K562 (cell line): ENCODE measurements around the gene EXOC2. TPM values are rescaled to one million over a fixed set of nuclear protein-coding genes. Genes with fewer than 3 reads are reported as not detected.

ENCODE experiments used
- ATAC-seq: fragments of 200-7000 bp; cut with Tn5 transposase; 3 replicates; pipeline ENCODE4 v1.9.1; 2020; ENCODE audit warnings: moderate library complexity
- BruUV-seq: library from RNA; stranded (reverse); fragments of 400-500 nt; replicated peaks from 2 replicates; lab custom pipeline; 2021; lab: Mats Ljungman, UMichigan
- CTCF ChIA-PET: fragments of 300-600 bp; formaldehyde crosslinking; extraction: SDS; loops from one replicate; lab custom pipeline; 2021; ENCODE audit warnings: low intra/inter-chr PET ratio; lab: Yijun Ruan, JAX
- POLR2A ChIA-PET: fragments of 300-600, 350-650 bp; sonication (Branson Sonifier 250); formaldehyde crosslinking; extraction: SDS; loops from one replicate; lab custom pipeline; 2021; ENCODE audit warnings: antibody characterized with exemption, inconsistent platforms; lab: Yijun Ruan, JAX
- DNase-seq, 4 experiments: peaks; one replicate each; pipeline versions ENCODE4 v3.0.0 to v3.0.0-alpha.2; 2011 to 2018; ENCODE audit warnings: low spot score in 3 of 4, mixed read lengths in 3 of 4; ENCODE audit errors: extremely low read depth in 1 of 4
- FAIRE-seq: peaks from 2 replicates; lab custom pipeline; 2011; peaks lifted over from hg19 to GRCh38; lab: Jason Lieb, UNC
- H2AFZ ChIP-seq: 2 replicates; pipeline ENCODE4 v1.6.0; 2011; ENCODE audit warnings: low read depth, low read length, control low read depth, inconsistent platforms
- H3K27ac ChIP-seq: fragments of 200-600 bp; 3 replicates; pipeline ENCODE4 v1.8.0; 2011; ENCODE audit warnings: low read depth, mild to moderate bottlenecking, control low read depth, inconsistent platforms, low read length, moderate library complexity, mixed read lengths; ENCODE audit errors: extremely low read depth
- H3K27me3 ChIP-seq, 2 experiments: fragments of 300-600 bp in 1 of 2; 2 replicates in 1 of 2; 3 replicates in 1 of 2; pipeline versions ENCODE4 v1.6.0 to v1.8.0; 2011; ENCODE audit warnings: inconsistent platforms in 2 of 2, low read length in 2 of 2, mild to moderate bottlenecking in 1 of 2, mixed read lengths in 1 of 2, moderate library complexity in 1 of 2; ENCODE audit not compliant: control insufficient read depth in 2 of 2, insufficient read depth in 2 of 2
- H3K36me3 ChIP-seq: fragments of 300-600 bp; 3 replicates; pipeline ENCODE4 v1.8.0; 2011; ENCODE audit warnings: mild to moderate bottlenecking, low read length, inconsistent platforms; ENCODE audit not compliant: control insufficient read depth, insufficient read depth
- H3K4me1 ChIP-seq, 2 experiments: fragments of 200-600 bp in 1 of 2; replicated peaks in 1 of 2; 2 replicates in 1 of 2; 3 replicates in 1 of 2; pipeline versions ENCODE4 v1.5.1 to v1.8.0; 2011; ENCODE audit warnings: inconsistent platforms in 2 of 2, low read length in 2 of 2, mild to moderate bottlenecking in 1 of 2, mixed read lengths in 1 of 2, moderate library complexity in 1 of 2; ENCODE audit not compliant: control insufficient read depth in 2 of 2, insufficient read depth in 2 of 2
- H3K4me2 ChIP-seq: 2 replicates; pipeline ENCODE4 v1.6.1; 2011; ENCODE audit warnings: low read length, control low read depth, inconsistent platforms, mixed read lengths; ENCODE audit not compliant: insufficient read depth
- H3K4me3 ChIP-seq: fragments of 200-600 bp; sonication (generic), shearing (Covaris generic); 2 replicates; pipeline ENCODE4 v1.5.1; 2016; ENCODE audit warnings: control low read depth, inconsistent platforms
- H3K79me2 ChIP-seq: fragments of 200-600 bp; 3 replicates; pipeline ENCODE4 v1.8.0; 2011; ENCODE audit warnings: low read length, inconsistent platforms; ENCODE audit not compliant: control insufficient read depth, insufficient read depth
- H3K9ac ChIP-seq, 2 experiments: 2 replicates each; pipeline versions ENCODE4 v1.6.0 to v1.6.1; 2011; ENCODE audit warnings: low read depth in 2 of 2, low read length in 2 of 2, control low read depth in 1 of 2, inconsistent platforms in 1 of 2, mild to moderate bottlenecking in 1 of 2, mixed read lengths in 1 of 2; ENCODE audit not compliant: insufficient read depth in 1 of 2
- H3K9me1 ChIP-seq: one replicate; pipeline ENCODE4 v1.6.0; 2011; ENCODE audit warnings: inconsistent platforms, mild to moderate bottlenecking, low read length, moderate library complexity; ENCODE audit not compliant: control insufficient read depth, insufficient read depth
- H3K9me3 ChIP-seq: replicated peaks from 2 replicates; pipeline ENCODE4 v1.5.1; 2011; ENCODE audit warnings: low read depth, low read length, inconsistent platforms; ENCODE audit not compliant: control insufficient read depth, insufficient read depth
- H4K20me1 ChIP-seq: replicated peaks from 2 replicates; pipeline ENCODE4 v1.6.1; 2011; ENCODE audit warnings: low read length, inconsistent platforms, mixed read lengths; ENCODE audit not compliant: control insufficient read depth, insufficient read depth
- CHCHD3 ChIP-seq: fragments of 250-450 bp; sonication (Bioruptor Pico); IDR thresholded peaks from 2 replicates; pipeline ENCODE4 v2.1.2; 2022; ENCODE audit warnings: mild to moderate bottlenecking
- ETV6 ChIP-seq, 3 experiments: fragments of 150-350 bp in 1 of 3; sonication (generic) in 1 of 3; formaldehyde crosslinking in 1 of 3; IDR thresholded peaks; 2 replicates each; pipeline versions ENCODE4 v1.6.1 to v1.8.0; 2014 to 2022; ENCODE audit warnings: borderline replicate concordance in 2 of 3, low read depth in 2 of 3, antibody characterized with exemption in 1 of 3, low read length in 1 of 3, mild to moderate bottlenecking in 1 of 3, missing genetic modification reagents in 1 of 3
- HDAC1 ChIP-seq, 2 experiments: fragments of 450-650 bp; IDR thresholded peaks; 2 replicates each; pipeline ENCODE4 v1.6.1; 2016 to 2017; ENCODE audit warnings: inconsistent platforms in 1 of 2, mild to moderate bottlenecking in 1 of 2, moderate library complexity in 1 of 2
- RBM34 ChIP-seq: fragments of 200-400 bp; formaldehyde crosslinking; IDR thresholded peaks from 2 replicates; pipeline ENCODE4 v1.6.1; 2018; ENCODE audit warnings: low read length, borderline replicate concordance; ENCODE audit not compliant: insufficient read depth
- SFPQ ChIP-seq: fragments of 200-400 bp; formaldehyde crosslinking; IDR thresholded peaks from 2 replicates; pipeline ENCODE4 v1.6.1; 2017; ENCODE audit warnings: mild to moderate bottlenecking, low read depth, low read length, moderate library complexity
- TAF9B ChIP-seq: fragments of 450-650 bp; IDR thresholded peaks from 2 replicates; pipeline ENCODE4 v1.6.1; 2018; ENCODE audit warnings: mild to moderate bottlenecking; ENCODE audit not compliant: partially characterized antibody
- TFAM ChIP-seq: fragments of 250-450 bp; sonication (Bioruptor Pico); conservative IDR thresholded peaks from 2 replicates; pipeline ENCODE4 v1.5.0; 2021; ENCODE audit warnings: mild to moderate bottlenecking, moderate library complexity
- ZNF398 ChIP-seq: fragments of 250-450 bp; sonication (Bioruptor Pico); IDR thresholded peaks from 2 replicates; pipeline ENCODE4 v1.8.0; 2021; ENCODE audit warnings: moderate library complexity, mild to moderate bottlenecking, inconsistent platforms
- WGBS: fragments of 100-300 bp; shearing (Covaris generic); methylation state at CpG from one replicate; pipeline ENCODE4 v1.1.6; 2016; ENCODE audit warnings: low coverage, mixed read lengths; ENCODE audit not compliant: insufficient coverage; ENCODE audit errors: missing lambda C conversion rate; 5-methylcytosine and 5-hydroxymethylcytosine counted together
- in situ Hi-C: fragments of 300-500 bp; cut with MboI; formaldehyde crosslinking; loops from 4 replicates; pipeline ENCODE4 v1.15.0; 2018; ENCODE audit warnings: inconsistent platforms, mixed read lengths
- intact Hi-C: fragments of 100-400 bp; cut with micrococcal nuclease; formaldehyde crosslinking; loops from 2 replicates; pipeline ENCODE4 v1.14.2; 2022
- polyA plus RNA-seq, 8 experiments: library from polyadenylated mRNA; depleted of rRNA in 4 of 8; stranded (reverse) in 5 of 8; unstranded in 3 of 8; fragments of >200 nt; fragmentation: Nextera tagmentation in 2 of 8; fragmentation: Illumina TruSeq in 1 of 8; extraction: Ambion mirVana in 2 of 8; extraction: Trizol in 1 of 8; gene quantifications; 2 replicates each; pipeline versions ENCODE4 v1.2.1 to v1.2.3, GENCODE V29; 2011 to 2014; ENCODE audit warnings: inconsistent platforms in 1 of 8, missing spikeins in 1 of 8
- total RNA-seq, 7 experiments: library from RNA; depleted of rRNA in 6 of 7; stranded (reverse); fragments of >200 nt in 6 of 7; fragmentation: Illumina TruSeq in 2 of 7; extraction: Trizol in 2 of 7; gene quantifications; 2 replicates each; pipeline versions ENCODE4 v1.2.1 to v1.2.3, GENCODE V29; 2011 to 2021; ENCODE audit warnings: low replicate concordance in 1 of 7
- TF ChIP-seq, protein P1 (sequence below), 2 experiments: fragments of 200-800 bp in 1 of 2; sonication (Bioruptor generic) in 1 of 2; sonication (generic) in 1 of 2; formaldehyde crosslinking in 1 of 2; IDR thresholded peaks in 1 of 2; conservative IDR thresholded peaks in 1 of 2; 2 replicates each; pipeline versions ENCODE4 v1.5.0 to v1.6.1; 2016 to 2020; ENCODE audit warnings: missing compliant biosample characterization in 1 of 2, missing genetic modification characterization in 1 of 2, missing genetic modification reagents in 1 of 2
- TF ChIP-seq, protein P2 (sequence below): sonication (generic); formaldehyde crosslinking; IDR thresholded peaks from 2 replicates; pipeline ENCODE4 v1.8.1; 2022; ENCODE audit warnings: missing genetic modification reagents

EXOC2 gene
- total and polyA plus RNA-seq, 9 of the 15 experiments (the other 6 are each of a cell fraction or from before 2014, with no cell fraction given), result 12.2 to 30.2 (median 24.2) TPM

DNA sequence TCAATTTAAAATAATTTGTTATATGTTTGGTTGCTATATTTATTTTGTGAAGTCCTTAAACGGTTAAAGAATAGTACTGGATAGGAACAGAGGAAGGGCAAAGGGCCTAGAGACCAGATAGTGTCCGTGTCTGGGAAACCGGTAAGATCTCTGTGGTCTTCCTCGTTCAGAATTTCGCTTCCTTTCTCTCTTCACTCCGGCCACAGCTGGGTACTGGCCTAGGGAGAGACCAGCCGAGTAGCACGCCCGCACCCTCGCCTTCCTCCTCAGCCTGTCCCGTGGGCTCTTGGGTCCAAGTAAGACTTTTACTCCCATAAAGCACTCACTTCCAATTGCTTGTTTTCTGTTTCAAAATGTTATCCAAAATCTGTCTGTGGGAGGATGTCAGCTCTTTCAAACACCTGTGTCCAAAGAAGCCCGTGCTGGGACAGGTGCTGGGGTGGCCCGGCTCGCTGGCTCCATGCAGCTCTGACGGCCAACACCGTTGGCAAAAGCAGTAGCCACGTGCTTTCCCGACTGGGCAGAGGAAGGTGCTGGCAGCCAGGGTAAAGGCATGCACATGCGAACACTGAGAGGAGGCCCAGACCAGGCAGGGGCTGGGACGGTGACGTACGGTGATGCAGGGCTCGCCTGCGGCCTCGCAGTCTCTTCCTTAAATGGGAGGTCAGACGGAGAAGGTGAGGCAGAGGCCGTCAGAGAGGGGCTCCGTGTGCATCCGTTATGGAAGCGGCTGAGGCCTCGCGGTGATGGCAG is 189.2 kb downstream of the EXOC2 start:
- Histone ChIP-seq H3K9me1 (no peaks in the 10 kb centered on the region), H3K79me2 (no peaks in the 10 kb centered on the region), H3K9ac (peak overlapping the region in 1 of 2 experiments; percentile 22; a peak in 1 of 4 replicates), H4K20me1 (no peaks in the 10 kb centered on the region), H2AFZ (no peak overlapping the region), H3K9me3 (no peaks in the 10 kb centered on the region), H3K36me3 (no peaks in the 10 kb centered on the region; the same call in 2 of the 3 replicates), H3K27me3 (no peaks in the 10 kb centered on the region), H3K27ac (no peak overlapping the region), H3K4me2 (no peak overlapping the region), H3K4me3 (no peak overlapping the region), H3K4me1 (peaks cover 0 to 8% of the 10 kb centered on the region in 2 experiments; a peak in 1 of 5 replicates)
- in situ Hi-C loops (no loop called here), intact Hi-C loops (no loop called here)
- ATAC-seq (no peak; the same call in 2 of the 3 replicates), DNase-seq (no peak), FAIRE-seq (no peak)
- BruUV-seq, result no TSS peak
- ChIA-PET POLR2A (interaction anchor here (1.2 kb wide), 1 partner anchor 21 kb away, joined by 3 read pairs; no protein-coding TSS in a partner anchor), CTCF (no interaction called here)
- WGBS, result 71% methylated on average over 27 of the region's 32 CpGs
- TF ChIP-seq, protein P1, sequence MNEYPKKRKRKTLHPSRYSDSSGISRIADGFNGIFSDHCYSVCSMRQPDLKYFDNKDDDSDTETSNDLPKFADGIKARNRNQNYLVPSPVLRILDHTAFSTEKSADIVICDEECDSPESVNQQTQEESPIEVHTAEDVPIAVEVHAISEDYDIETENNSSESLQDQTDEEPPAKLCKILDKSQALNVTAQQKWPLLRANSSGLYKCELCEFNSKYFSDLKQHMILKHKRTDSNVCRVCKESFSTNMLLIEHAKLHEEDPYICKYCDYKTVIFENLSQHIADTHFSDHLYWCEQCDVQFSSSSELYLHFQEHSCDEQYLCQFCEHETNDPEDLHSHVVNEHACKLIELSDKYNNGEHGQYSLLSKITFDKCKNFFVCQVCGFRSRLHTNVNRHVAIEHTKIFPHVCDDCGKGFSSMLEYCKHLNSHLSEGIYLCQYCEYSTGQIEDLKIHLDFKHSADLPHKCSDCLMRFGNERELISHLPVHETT (CRISPR knock-in tag; conservative IDR thresholded peaks at IDR 0.05 in 1 of 2, IDR thresholded peaks at IDR 0.05 in 1 of 2), result no peak
- TF ChIP-seq TFAM (CRISPR knock-in tag), result no peak
- no peak for TF ChIP-seq SFPQ
- no peak for TF ChIP-seq ETV6 (IDR thresholded peaks at IDR 0.05; ENCODE audit: borderline replicate concordance in 1 of 2, low read depth in 2 of 2, low read length in 1 of 2)
- TF ChIP-seq ETV6 (CRISPR knock-in tag; IDR thresholded peaks at IDR 0.05; ENCODE audit: borderline replicate concordance), result no peak
- no peak for TF ChIP-seq HDAC1 (IDR thresholded peaks at IDR 0.05)
- TF ChIP-seq ZNF398 (CRISPR knock-in tag), result no peak
- TF ChIP-seq TAF9B, result no peak
- TF ChIP-seq RBM34, result no peak
- TF ChIP-seq CHCHD3, result no peak
- TF ChIP-seq, protein P2, sequence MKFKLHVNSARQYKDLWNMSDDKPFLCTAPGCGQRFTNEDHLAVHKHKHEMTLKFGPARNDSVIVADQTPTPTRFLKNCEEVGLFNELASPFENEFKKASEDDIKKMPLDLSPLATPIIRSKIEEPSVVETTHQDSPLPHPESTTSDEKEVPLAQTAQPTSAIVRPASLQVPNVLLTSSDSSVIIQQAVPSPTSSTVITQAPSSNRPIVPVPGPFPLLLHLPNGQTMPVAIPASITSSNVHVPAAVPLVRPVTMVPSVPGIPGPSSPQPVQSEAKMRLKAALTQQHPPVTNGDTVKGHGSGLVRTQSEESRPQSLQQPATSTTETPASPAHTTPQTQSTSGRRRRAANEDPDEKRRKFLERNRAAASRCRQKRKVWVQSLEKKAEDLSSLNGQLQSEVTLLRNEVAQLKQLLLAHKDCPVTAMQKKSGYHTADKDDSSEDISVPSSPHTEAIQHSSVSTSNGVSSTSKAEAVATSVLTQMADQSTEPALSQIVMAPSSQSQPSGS, result no peak
